Raji (cell line): ENCODE results near the gene AOX1.

ENCODE experiments used
- POLR2A ChIP-seq: IDR thresholded peaks from 2 replicates; pipeline ENCODE4 v1.6.1; 2011; ENCODE audit warnings: low read depth, low read length, control low read depth; ENCODE audit not compliant: insufficient read depth

The AOX1 gene

GRCh38 chr2:200668478-200668877 lies 82.7 kb downstream of the AOX1 start:
- TF ChIP-seq POLR2A = no peak

GRCh38 chr2:200669308-200669707 lies 83.5 kb downstream of the AOX1 start:
- TF ChIP-seq POLR2A = no peak

- TF ChIP-seq POLR2A = no peak
Measured at GRCh38 chr2:200670313-200670712, 84.5 kb downstream of the AOX1 start.

- TF ChIP-seq POLR2A = no peak
Measured at GRCh38 chr2:200670751-200671150, 84.9 kb downstream of the AOX1 start.

GRCh38 chr2:200673191-200673590 lies 87.4 kb downstream of the AOX1 start:
- TF ChIP-seq POLR2A = no peak

- TF ChIP-seq POLR2A = no peak
Measured at GRCh38 chr2:200674837-200675236, 89.0 kb downstream of the AOX1 start.

- no peak for TF ChIP-seq POLR2A
Measured at GRCh38 chr2:200677171-200677570, 91.4 kb downstream of the AOX1 start.

GRCh38 chr2:200677721-200678532 lies 92.1 kb downstream of the AOX1 start:
- no peak for TF ChIP-seq POLR2A

GRCh38 chr2:200679127-200679526 lies 93.3 kb downstream of the AOX1 start:
- no peak for TF ChIP-seq POLR2A

- TF ChIP-seq POLR2A = no peak
Measured at GRCh38 chr2:200679535-200679934, 93.7 kb downstream of the AOX1 start.

GRCh38 chr2:200681697-200682096 lies 95.9 kb downstream of the AOX1 start:
- no peak for TF ChIP-seq POLR2A

GRCh38 chr2:200687922-200688920 lies 102.4 kb downstream of the AOX1 start:
- no peak for TF ChIP-seq POLR2A

GRCh38 chr2:200689115-200689514 lies 103.3 kb downstream of the AOX1 start:
- no peak for TF ChIP-seq POLR2A

- no peak for TF ChIP-seq POLR2A
Measured at GRCh38 chr2:200693836-200694470, 108.1 kb downstream of the AOX1 start.

- TF ChIP-seq POLR2A = no peak
Measured at GRCh38 chr2:200695191-200695590, 109.4 kb downstream of the AOX1 start.

- TF ChIP-seq POLR2A = no peak
Measured at GRCh38 chr2:200695601-200696000, 109.8 kb downstream of the AOX1 start.

- no peak for TF ChIP-seq POLR2A
Measured at GRCh38 chr2:200698217-200698616, 112.4 kb downstream of the AOX1 start.
